Fibroblast of lung (primary cell): ENCODE results near the gene SGK1. TPM values are rescaled to one million over a fixed set of nuclear protein-coding genes. Genes with fewer than 3 reads are reported as not detected.
"Not testable (repeated sequence)": the region's sequence is repeated elsewhere in the genome, so short reads cannot be mapped to it uniquely, and the experiment has no call there.

Source experiments
- DNase-seq, 2 donors: peaks; one replicate each; pipeline versions ENCODE4 v3.0.0 to v3.0.0-alpha.2; 2010; ENCODE audit warnings: low read depth in 2 of 2
- H2AFZ ChIP-seq: 2 replicates; pipeline ENCODE4 v1.5.1; 2012; ENCODE audit warnings: low read length, control low read depth, inconsistent platforms
- H3K27ac ChIP-seq: 2 replicates; pipeline ENCODE4 v1.5.1; 2011; ENCODE audit warnings: low read length, control low read depth; ENCODE audit not compliant: insufficient read depth
- H3K27me3 ChIP-seq: 2 replicates; pipeline ENCODE4 v1.5.1; 2011; ENCODE audit warnings: mild to moderate bottlenecking, low read length; ENCODE audit not compliant: control insufficient read depth, insufficient read depth
- H3K36me3 ChIP-seq: 2 replicates; pipeline ENCODE4 v1.5.1; 2011; ENCODE audit warnings: low read length; ENCODE audit not compliant: control insufficient read depth, insufficient read depth
- H3K4me1 ChIP-seq: 2 replicates; pipeline ENCODE4 v1.5.1; 2011; ENCODE audit warnings: low read length; ENCODE audit not compliant: control insufficient read depth, insufficient read depth; ENCODE audit errors: extremely low read depth
- H3K4me2 ChIP-seq: 2 replicates; pipeline ENCODE4 v1.5.1; 2011; ENCODE audit warnings: low read length, control low read depth; ENCODE audit not compliant: insufficient read depth; ENCODE audit errors: extremely low read depth
- H3K4me3 ChIP-seq, 4 experiments: fragments of 200-600 bp in 1 of 4; sonication (generic) in 1 of 4; replicated peaks in 1 of 4; 2 replicates each; pipeline ENCODE4 v1.5.1; 2011 to 2016; ENCODE audit warnings: low read length in 4 of 4, low read depth in 3 of 4, mild to moderate bottlenecking in 3 of 4, control low read depth in 2 of 4, inconsistent platforms in 1 of 4, mixed read lengths in 1 of 4; ENCODE audit not compliant: insufficient read depth in 1 of 4; ENCODE audit errors: control extremely low read depth in 1 of 4
- H3K79me2 ChIP-seq: 2 replicates; pipeline ENCODE4 v1.5.1; 2012; ENCODE audit warnings: mild to moderate bottlenecking, low read length, inconsistent platforms; ENCODE audit not compliant: control insufficient read depth, insufficient read depth
- H3K9ac ChIP-seq: 2 replicates; pipeline ENCODE4 v1.5.1; 2011; ENCODE audit warnings: mild to moderate bottlenecking, low read length, control low read depth; ENCODE audit not compliant: insufficient read depth
- H3K9me3 ChIP-seq: 2 replicates; pipeline ENCODE4 v1.5.1; 2012; ENCODE audit warnings: low read depth, low read length; ENCODE audit not compliant: control insufficient read depth, insufficient read depth
- H4K20me1 ChIP-seq: 2 replicates; pipeline ENCODE4 v1.5.1; 2011; ENCODE audit warnings: low read length; ENCODE audit not compliant: control insufficient read depth, insufficient read depth; ENCODE audit errors: extremely low read depth
- CTCF ChIP-seq, 2 donors: IDR thresholded peaks in 1 of 2; conservative IDR thresholded peaks in 1 of 2; 1 replicate in 1 of 2; 2 replicates in 1 of 2; pipeline ENCODE4 v1.5.1; 2011 to 2012; ENCODE audit warnings: low read length in 2 of 2, control low read depth in 1 of 2, inconsistent platforms in 1 of 2, low read depth in 1 of 2, mild to moderate bottlenecking in 1 of 2
- EZH2 ChIP-seq: IDR thresholded peaks from 2 replicates; pipeline ENCODE4 v1.5.1; 2012; ENCODE audit warnings: low read length, control low read depth, mild to moderate bottlenecking; ENCODE audit errors: missing control alignments
- polyA plus RNA-seq, 2 donors: library from polyadenylated mRNA; depleted of rRNA in 1 of 2; stranded (reverse) in 1 of 2; unstranded in 1 of 2; fragments of >200 nt; gene quantifications; 2 replicates each; pipeline ENCODE4 v1.2.1, GENCODE V29; 2011 to 2012; ENCODE audit warnings: missing spikeins in 1 of 2
- total RNA-seq: library from RNA; depleted of rRNA; stranded (reverse); fragments of >200 nt; gene quantifications from 2 replicates; pipeline ENCODE4 v1.2.1, GENCODE V29; 2014

Gene SGK1
- total and polyA plus RNA-seq, 2 donors (not counting 1 experiment from before 2014, with no cell fraction given): 132 to 154 TPM

GRCh38 chr6:134211297-134211696 lies 106.6 kb downstream of the SGK1 start:
- no peak for DNase-seq
- no peaks in the 10 kb centered on the region for H3K79me2 ChIP-seq
- H2AFZ ChIP-seq: no peak overlapping the region
- no peaks in the 10 kb centered on the region for H3K27me3 ChIP-seq
- no peaks in the 10 kb centered on the region for H3K36me3 ChIP-seq
- H3K27ac ChIP-seq: no peak overlapping the region
- no peak overlapping the region for H3K4me3 ChIP-seq
- H4K20me1 ChIP-seq: no peaks in the 10 kb centered on the region
- H3K9me3 ChIP-seq: no peaks in the 10 kb centered on the region
- H3K4me1 ChIP-seq: no peaks in the 10 kb centered on the region
- H3K4me2 ChIP-seq: no peak overlapping the region
- TF ChIP-seq EZH2 (no peak), CTCF (conservative IDR thresholded peaks at IDR 0.05 in 1 of 2, IDR thresholded peaks at IDR 0.05 in 1 of 2; ENCODE audit: low read depth in 1 of 2, low read length in 2 of 2) (no peak)
- no peak overlapping the region for H3K9ac ChIP-seq

DNA sequence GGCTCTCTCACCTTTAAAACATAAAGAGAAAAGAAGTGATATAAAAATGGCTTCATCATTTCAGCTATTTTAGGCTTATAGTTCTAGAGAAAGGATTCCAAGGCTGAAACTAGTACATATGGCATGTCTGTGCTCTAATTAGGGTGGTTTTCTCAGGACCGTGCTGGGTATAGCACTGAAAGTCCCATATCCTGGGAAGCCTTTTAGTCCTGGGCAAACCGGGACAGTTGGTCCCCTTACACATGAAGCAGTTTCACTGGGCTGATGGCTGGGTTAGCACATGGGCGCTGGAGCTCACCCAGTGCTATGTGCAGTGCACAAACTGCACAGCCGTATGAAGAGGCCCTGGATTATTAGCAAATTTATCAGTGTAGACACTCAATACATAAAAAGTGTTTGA lies 110.5 kb downstream of the SGK1 start:
- H3K9ac ChIP-seq: no peak overlapping the region
- H3K9me3 ChIP-seq: no peaks in the 10 kb centered on the region
- TF ChIP-seq CTCF (conservative IDR thresholded peaks at IDR 0.05 in 1 of 2, IDR thresholded peaks at IDR 0.05 in 1 of 2; ENCODE audit: low read depth in 1 of 2, low read length in 2 of 2): no peak
- no peak for TF ChIP-seq EZH2
- no peak overlapping the region for H3K4me3 ChIP-seq
- no peak overlapping the region for H3K27ac ChIP-seq
- H3K4me2 ChIP-seq: no peak overlapping the region
- no peaks in the 10 kb centered on the region for H3K79me2 ChIP-seq
- H3K36me3 ChIP-seq: no peaks in the 10 kb centered on the region
- no peaks in the 10 kb centered on the region for H3K27me3 ChIP-seq
- no peak overlapping the region for H2AFZ ChIP-seq
- no peaks in the 10 kb centered on the region for H4K20me1 ChIP-seq
- no peak for DNase-seq
- H3K4me1 ChIP-seq: no peaks in the 10 kb centered on the region

DNA sequence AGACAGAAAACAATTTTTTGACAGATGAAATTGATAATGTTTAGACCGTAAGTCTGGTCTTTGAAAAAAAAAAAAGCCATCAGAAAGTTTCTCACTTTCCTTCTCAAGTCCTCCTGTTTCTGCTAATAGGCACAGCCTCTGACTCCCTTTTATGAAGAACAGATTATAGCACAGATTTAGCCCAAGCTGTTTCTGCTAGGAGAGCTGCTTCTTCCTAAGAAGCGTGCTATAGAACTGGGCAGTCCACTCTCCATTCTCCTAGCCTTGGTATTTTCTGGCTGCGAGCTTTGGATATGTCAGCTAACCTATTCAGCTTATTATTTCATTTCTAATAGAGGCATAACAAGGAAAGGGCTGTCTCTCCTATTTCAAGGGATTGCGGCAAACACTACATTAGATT lies 112.5 kb downstream of the SGK1 start:
- Histone ChIP-seq H3K9ac (no peak overlapping the region), H3K4me1 (no peaks in the 10 kb centered on the region), H3K36me3 (no peaks in the 10 kb centered on the region), H3K9me3 (no peaks in the 10 kb centered on the region), H3K27ac (no peak overlapping the region), H3K79me2 (no peaks in the 10 kb centered on the region), H3K4me2 (no peak overlapping the region), H4K20me1 (no peaks in the 10 kb centered on the region), H3K27me3 (no peaks in the 10 kb centered on the region), H2AFZ (no peak overlapping the region), H3K4me3 (no peak overlapping the region)
- TF ChIP-seq EZH2 (no peak), CTCF (conservative IDR thresholded peaks at IDR 0.05 in 1 of 2, IDR thresholded peaks at IDR 0.05 in 1 of 2; ENCODE audit: low read depth in 1 of 2, low read length in 2 of 2) (no peak)
- no peak for DNase-seq

GRCh38 chr6:134204759-134205158 lies 113.2 kb downstream of the SGK1 start:
- DNase-seq, H3K36me3 ChIP-seq, H3K27ac ChIP-seq, H4K20me1 ChIP-seq, H3K79me2 ChIP-seq, H2AFZ ChIP-seq, H3K4me2 ChIP-seq, H3K4me1 ChIP-seq, H3K4me3 ChIP-seq, H3K27me3 ChIP-seq, H3K9me3 ChIP-seq, H3K9ac ChIP-seq: not testable (repeated sequence)
